HepG2 (cell line): Measurements from ENCODE around the gene MAFB. TPM values are rescaled to one million over a fixed set of nuclear protein-coding genes. Genes with fewer than 3 reads are reported as not detected.

Experiments
- ATAC-seq: fragments of 200-7000 bp; cut with Tn5 transposase; 3 replicates; pipeline ENCODE4 v1.9.1; 2020; ENCODE audit warnings: mild to moderate bottlenecking, moderate library complexity
- BruUV-seq: library from RNA; stranded (reverse); fragments of 400-500 nt; replicated peaks from 2 replicates; lab custom pipeline; 2021; lab: Mats Ljungman, UMichigan
- CTCF ChIA-PET: fragments of 300-600 bp; formaldehyde crosslinking; extraction: SDS; loops from one replicate; lab custom pipeline; 2021; ENCODE audit warnings: low total read pairs, inconsistent platforms, low intra/inter-chr PET ratio; lab: Yijun Ruan, JAX
- POLR2A ChIA-PET: fragments of 350-600 bp; sonication (Branson Sonifier 250); formaldehyde crosslinking; loops from one replicate; lab custom pipeline; 2020; ENCODE audit warnings: antibody characterized with exemption, inconsistent platforms; lab: Yijun Ruan, JAX
- DNase-seq: peaks from one replicate; pipeline ENCODE4 v3.0.0-alpha.2; 2015; ENCODE audit warnings: low spot score
- FAIRE-seq: peaks from 3 replicates; lab custom pipeline; 2011; peaks lifted over from hg19 to GRCh38; lab: Jason Lieb, UNC
- H2AFZ ChIP-seq: one replicate; pipeline ENCODE4 v1.6.1; 2011; ENCODE audit warnings: low read length, inconsistent platforms
- H3K27ac ChIP-seq: fragments of 300-600 bp; 3 replicates; pipeline ENCODE4 v1.8.0; 2011; ENCODE audit warnings: mixed run types, mild to moderate bottlenecking, mixed read lengths, low read length, inconsistent platforms; ENCODE audit not compliant: insufficient read depth; ENCODE audit errors: extremely low read length
- H3K27me3 ChIP-seq, 2 experiments: fragments of 200-600 bp in 1 of 2; 2 replicates in 1 of 2; 3 replicates in 1 of 2; pipeline versions ENCODE4 v1.6.0 to v1.8.0; 2011; ENCODE audit warnings: low read length in 2 of 2, mild to moderate bottlenecking in 2 of 2, moderate library complexity in 2 of 2, inconsistent platforms in 1 of 2; ENCODE audit not compliant: insufficient read depth in 2 of 2, control insufficient read depth in 1 of 2
- H3K36me3 ChIP-seq, 2 experiments: fragments of 200-600 bp in 1 of 2; replicated peaks in 1 of 2; 2 replicates in 1 of 2; 3 replicates in 1 of 2; pipeline versions ENCODE4 v1.5.1 to v1.8.0; 2011; ENCODE audit warnings: low read length in 2 of 2, inconsistent platforms in 1 of 2; ENCODE audit not compliant: insufficient read depth in 2 of 2, control insufficient read depth in 1 of 2
- H3K4me1 ChIP-seq: 2 replicates; pipeline ENCODE4 v1.5.1; 2012; ENCODE audit warnings: low read length, inconsistent platforms; ENCODE audit not compliant: insufficient read depth
- H3K4me2 ChIP-seq: 2 replicates; pipeline ENCODE4 v1.6.0; 2011; ENCODE audit warnings: low read depth, low read length, inconsistent platforms
- H3K4me3 ChIP-seq, 3 experiments: fragments of 200-600 bp in 1 of 3; sonication (generic), shearing (Covaris generic) in 1 of 3; replicated peaks in 1 of 3; 2 replicates each; pipeline ENCODE4 v1.5.1; 2011 to 2016; ENCODE audit warnings: low read length in 3 of 3, inconsistent platforms in 2 of 3, low read depth in 2 of 3, mild to moderate bottlenecking in 2 of 3, control low read depth in 1 of 3, mixed read lengths in 1 of 3; ENCODE audit not compliant: insufficient read depth in 1 of 3
- H3K79me2 ChIP-seq: one replicate; pipeline ENCODE4 v1.6.1; 2011; ENCODE audit warnings: low read length, inconsistent platforms; ENCODE audit not compliant: insufficient read depth
- H3K9ac ChIP-seq: 2 replicates; pipeline ENCODE4 v1.6.0; 2011; ENCODE audit warnings: mild to moderate bottlenecking, low read depth, low read length, inconsistent platforms; ENCODE audit not compliant: insufficient read depth
- H3K9me3 ChIP-seq: 2 replicates; pipeline ENCODE4 v1.5.1; 2012; ENCODE audit warnings: mild to moderate bottlenecking, low read length
- H4K20me1 ChIP-seq: 2 replicates; pipeline ENCODE4 v1.6.0; 2011; ENCODE audit warnings: inconsistent platforms, mild to moderate bottlenecking, low read length, moderate library complexity; ENCODE audit not compliant: insufficient read depth
- ETV6 ChIP-seq: sonication (generic); formaldehyde crosslinking; conservative IDR thresholded peaks from 2 replicates; pipeline ENCODE4 v1.4.0; 2020; ENCODE audit warnings: missing genetic modification reagents
- GABPA ChIP-seq, 2 experiments: IDR thresholded peaks; 2 replicates each; pipeline ENCODE4 v1.6.1; 2011 to 2016; ENCODE audit warnings: low read depth in 2 of 2, low read length in 1 of 2, missing biosample characterization in 1 of 2, missing genetic modification characterization in 1 of 2
- IRX3 ChIP-seq: sonication (generic); formaldehyde crosslinking; IDR thresholded peaks from 2 replicates; pipeline ENCODE4 v1.8.1; 2023; ENCODE audit warnings: mild to moderate bottlenecking, low read depth, missing genetic modification reagents, borderline replicate concordance
- KDM6A ChIP-seq: IDR thresholded peaks from 2 replicates; pipeline ENCODE4 v1.6.1; 2016; ENCODE audit warnings: low read depth
- KLF11 ChIP-seq: IDR thresholded peaks from 2 replicates; pipeline ENCODE4 v1.6.1; 2016; ENCODE audit warnings: missing compliant biosample characterization
- NKX3-1 ChIP-seq: sonication (generic); formaldehyde crosslinking; IDR thresholded peaks from 2 replicates; pipeline ENCODE4 v1.5.0; 2020; ENCODE audit warnings: missing genetic modification reagents
- SP1 ChIP-seq, 2 experiments: fragments of 450-650 bp in 1 of 2; sonication (generic) in 1 of 2; formaldehyde crosslinking in 1 of 2; IDR thresholded peaks; 2 replicates each; pipeline versions ENCODE4 v1.4.0 to v1.6.1; 2016 to 2020; ENCODE audit warnings: missing genetic modification reagents in 1 of 2
- ZNF510 ChIP-seq: sonication (generic); formaldehyde crosslinking; IDR thresholded peaks from 2 replicates; pipeline ENCODE4 v1.4.0; 2020; ENCODE audit warnings: low read depth, mild to moderate bottlenecking, missing genetic modification reagents
- ZNF713 ChIP-seq: sonication (generic); formaldehyde crosslinking; IDR thresholded peaks from 2 replicates; pipeline ENCODE4 v1.4.0; 2020; ENCODE audit warnings: mild to moderate bottlenecking, missing genetic modification reagents
- WGBS: methylation state at CpG from one replicate; pipeline ENCODE4 v1.1.6; 2017; ENCODE audit warnings: low lambda C conversion rate; 5-methylcytosine and 5-hydroxymethylcytosine counted together
- in situ Hi-C: cut with HindIII; loops from 2 replicates; pipeline ENCODE4 v1.10.0; 2017; ENCODE audit warnings: low pct_unique_long_range_greater_than_20kb; ENCODE audit not compliant: extremely low pct_ligation_motif_present
- intact Hi-C: fragments of 100-400 bp; cut with micrococcal nuclease; formaldehyde crosslinking; loops from one replicate; pipeline ENCODE4 v1.10.0; 2022; ENCODE audit not compliant: unreplicated experiment
- polyA plus RNA-seq, 8 experiments: library from polyadenylated mRNA; depleted of rRNA in 3 of 8; stranded (reverse) in 7 of 8; unstranded in 1 of 8; fragments of >200 nt; fragmentation: Illumina TruSeq in 4 of 8; extraction: Trizol in 4 of 8; gene quantifications; 2 replicates each; pipeline versions ENCODE4 v1.2.1 to v1.2.3, GENCODE V29; 2011 to 2016; ENCODE audit warnings: low read depth in 4 of 8, missing spikeins in 1 of 8, mixed read lengths in 1 of 8; ENCODE audit not compliant: insufficient read depth in 1 of 8
- total RNA-seq, 5 experiments: library from RNA; depleted of rRNA; stranded (reverse); fragments of >200 nt; fragmentation: Illumina TruSeq; extraction: Trizol; gene quantifications; 2 replicates each; pipeline ENCODE4 v1.2.3, GENCODE V29; 2016; ENCODE audit warnings: low read depth in 1 of 5
- TF ChIP-seq, protein P1 (sequence below): sonication (generic); formaldehyde crosslinking; IDR thresholded peaks from 2 replicates; pipeline ENCODE4 v1.4.0; 2020; ENCODE audit warnings: missing genetic modification reagents, borderline replicate concordance

MAFB gene
- total and polyA plus RNA-seq, 2 of the 13 experiments (the other 11 are each of a cell fraction or from before 2014, with no cell fraction given): 0.08 to 0.11 TPM

DNA sequence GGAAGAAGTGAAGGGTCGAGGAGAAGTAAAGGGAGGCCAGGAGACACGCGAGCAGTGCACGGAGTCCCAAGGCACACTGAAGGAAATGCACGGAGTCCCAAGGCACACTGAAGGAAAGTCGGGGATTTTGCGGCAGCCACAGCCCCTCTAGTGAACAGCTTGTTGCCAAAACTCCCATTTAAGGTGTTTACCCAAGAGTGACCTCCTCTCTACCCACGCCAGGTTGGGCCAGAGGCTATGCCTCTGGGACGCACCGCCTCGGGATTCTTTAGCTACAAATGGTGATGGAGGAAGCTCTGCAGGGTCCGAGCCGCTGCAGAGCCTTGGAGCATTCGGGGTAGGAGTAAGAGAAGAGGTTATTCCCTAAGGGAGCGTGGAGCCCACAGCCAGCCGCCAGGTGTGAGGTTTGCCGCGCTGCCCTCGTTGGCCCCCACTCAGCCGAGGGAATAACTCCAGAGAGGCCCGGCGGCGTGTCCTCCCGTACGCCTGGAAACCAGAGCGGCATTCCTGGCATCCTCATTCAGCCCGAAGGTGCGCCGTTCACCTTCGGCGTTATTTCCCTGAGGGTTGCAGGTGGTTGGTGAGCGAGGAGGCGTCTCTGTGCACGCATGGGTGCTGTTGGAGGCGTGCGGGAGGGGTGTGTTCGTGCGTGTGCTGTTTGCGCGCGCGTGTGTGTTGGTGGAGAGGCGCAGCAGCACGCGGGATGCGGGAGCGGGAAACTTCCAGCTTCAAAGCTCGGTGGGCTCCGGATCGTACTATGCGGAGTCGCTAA, 3.4 kb upstream of the MAFB start:
- POLR2A ChIA-PET: no interaction called here
- no peak overlapping the region for H3K27ac ChIP-seq
- in situ Hi-C loops (loop anchor here (5.0 to 10.0 kb wide), 2 partner anchors 430 to 1418 kb away; no protein-coding TSS in a partner anchor), intact Hi-C loops (loop anchor here (10.0 kb wide), 2 partner anchors 1428 to 1578 kb away; no protein-coding TSS in a partner anchor)
- peaks cover 8% of the 10 kb centered on the region; the same call in 1 of the 2 replicates for H3K4me1 ChIP-seq
- H3K27me3 ChIP-seq: peaks cover 7 to 33% of the 10 kb centered on the region in 2 experiments; a peak in 4 of 5 replicates
- DNase-seq (no peak), FAIRE-seq (no peak), ATAC-seq (no peak)
- no peak overlapping the region for H3K4me2 ChIP-seq
- no peak overlapping the region for H3K4me3 ChIP-seq
- H3K36me3 ChIP-seq: no peaks in the 10 kb centered on the region
- no peak for TF ChIP-seq ZNF510 (CRISPR knock-in tag)
- TF ChIP-seq ETV6: no peak
- TF ChIP-seq KDM6A: no peak
- TF ChIP-seq ZNF713 (CRISPR knock-in tag): no peak
- TF ChIP-seq, protein P1, sequence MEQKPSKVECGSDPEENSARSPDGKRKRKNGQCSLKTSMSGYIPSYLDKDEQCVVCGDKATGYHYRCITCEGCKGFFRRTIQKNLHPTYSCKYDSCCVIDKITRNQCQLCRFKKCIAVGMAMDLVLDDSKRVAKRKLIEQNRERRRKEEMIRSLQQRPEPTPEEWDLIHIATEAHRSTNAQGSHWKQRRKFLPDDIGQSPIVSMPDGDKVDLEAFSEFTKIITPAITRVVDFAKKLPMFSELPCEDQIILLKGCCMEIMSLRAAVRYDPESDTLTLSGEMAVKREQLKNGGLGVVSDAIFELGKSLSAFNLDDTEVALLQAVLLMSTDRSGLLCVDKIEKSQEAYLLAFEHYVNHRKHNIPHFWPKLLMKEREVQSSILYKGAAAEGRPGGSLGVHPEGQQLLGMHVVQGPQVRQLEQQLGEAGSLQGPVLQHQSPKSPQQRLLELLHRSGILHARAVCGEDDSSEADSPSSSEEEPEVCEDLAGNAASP (CRISPR knock-in tag): no peak
- TF ChIP-seq SP1 (IDR thresholded peaks at IDR 0.05): no peak
- no peak for TF ChIP-seq SP1 (CRISPR knock-in tag; IDR thresholded peaks at IDR 0.05)
- TF ChIP-seq IRX3: no peak
- TF ChIP-seq NKX3-1: no peak
- no peak for TF ChIP-seq KLF11 (CRISPR knock-in tag)
- no peak for TF ChIP-seq GABPA (IDR thresholded peaks at IDR 0.05; ENCODE audit: low read depth, low read length)
- no peak for TF ChIP-seq GABPA (CRISPR knock-in tag; IDR thresholded peaks at IDR 0.05; ENCODE audit: low read depth)
- CTCF ChIA-PET: no interaction called here
- no TSS peak for BruUV-seq
- 62% methylated on average over 52 of the region's 52 CpGs for WGBS
- no peaks in the 10 kb centered on the region for H3K79me2 ChIP-seq
- no peaks in the 10 kb centered on the region; the same call in 1 of the 2 replicates for H4K20me1 ChIP-seq
- no peak overlapping the region for H2AFZ ChIP-seq
- H3K9ac ChIP-seq: no peak overlapping the region
- H3K9me3 ChIP-seq: no peaks in the 10 kb centered on the region
